Right atrium auricular region (tissue), 2 donors: ENCODE data around the gene PRDM15. TPM values are rescaled to one million over a fixed set of nuclear protein-coding genes. Genes with fewer than 3 reads are reported as not detected.

Source experiments
- DNase-seq: peaks from one replicate; pipeline ENCODE4 v3.0.0-alpha.2; 2019; ENCODE audit warnings: low spot score
- H3K27ac ChIP-seq, 2 donors: fragments of 200-600 bp; sonication (generic); 1 replicate in 1 of 2; 2 replicates in 1 of 2; pipeline ENCODE4 v1.5.1; 2016 to 2019
- H3K27me3 ChIP-seq, 2 donors: fragments of 200-600 bp; sonication (generic); one replicate each; pipeline versions ENCODE4 v1.5.1 to v1.6.0; 2017 to 2019
- H3K36me3 ChIP-seq: fragments of 200-600 bp; sonication (generic); one replicate; pipeline ENCODE4 v1.5.1; 2016
- H3K4me1 ChIP-seq, 2 donors: fragments of 200-600 bp; sonication (generic); one replicate each; pipeline versions ENCODE4 v1.5.1 to v1.6.0; 2017 to 2019
- H3K4me3 ChIP-seq, 2 donors: fragments of 200-600 bp; sonication (generic); 1 replicate in 1 of 2; 2 replicates in 1 of 2; pipeline ENCODE4 v1.5.1; 2017 to 2019; ENCODE audit warnings: mild to moderate bottlenecking in 1 of 2, moderate library complexity in 1 of 2
- H3K9me3 ChIP-seq, 2 donors: fragments of 200-600 bp; sonication (generic); one replicate each; pipeline ENCODE4 v1.5.1; 2019
- total RNA-seq, 2 donors: library from RNA; depleted of rRNA; stranded (reverse); fragments of >200 nt; gene quantifications; one replicate each; pipeline ENCODE4 v1.1.0, GENCODE V29; 2016
- TF ChIP-seq, protein P1 (sequence below), 2 donors: fragments of 200-600 bp; sonication (generic); IDR thresholded peaks; one replicate each; pipeline ENCODE4 v1.5.1; 2019; ENCODE audit warnings: antibody characterized with exemption in 2 of 2

The PRDM15 gene
- total RNA-seq, 2 donors from 2014 or later, result 2.6 to 4.2 TPM

DNA sequence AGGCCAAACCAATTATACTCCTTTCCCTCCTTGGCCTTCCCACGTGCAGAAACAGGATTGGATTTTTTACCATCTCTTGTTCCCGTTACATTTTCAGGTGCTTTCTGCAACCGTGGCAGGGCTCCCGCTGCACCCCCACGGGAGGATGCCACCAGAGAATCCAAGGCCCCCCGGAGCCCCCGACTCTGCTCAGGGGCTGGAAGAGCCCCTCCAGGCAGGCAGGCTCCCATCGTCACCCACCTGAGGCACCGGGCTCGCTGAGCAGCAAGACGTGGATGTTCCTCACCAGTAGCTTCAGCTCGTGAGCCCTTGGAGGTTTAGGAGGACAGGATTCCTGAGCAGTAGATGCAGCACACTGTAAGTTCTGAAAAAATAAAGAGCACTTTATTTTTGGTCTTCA, 35.2 kb upstream of the PRDM15 start:
- TF ChIP-seq, protein P1, sequence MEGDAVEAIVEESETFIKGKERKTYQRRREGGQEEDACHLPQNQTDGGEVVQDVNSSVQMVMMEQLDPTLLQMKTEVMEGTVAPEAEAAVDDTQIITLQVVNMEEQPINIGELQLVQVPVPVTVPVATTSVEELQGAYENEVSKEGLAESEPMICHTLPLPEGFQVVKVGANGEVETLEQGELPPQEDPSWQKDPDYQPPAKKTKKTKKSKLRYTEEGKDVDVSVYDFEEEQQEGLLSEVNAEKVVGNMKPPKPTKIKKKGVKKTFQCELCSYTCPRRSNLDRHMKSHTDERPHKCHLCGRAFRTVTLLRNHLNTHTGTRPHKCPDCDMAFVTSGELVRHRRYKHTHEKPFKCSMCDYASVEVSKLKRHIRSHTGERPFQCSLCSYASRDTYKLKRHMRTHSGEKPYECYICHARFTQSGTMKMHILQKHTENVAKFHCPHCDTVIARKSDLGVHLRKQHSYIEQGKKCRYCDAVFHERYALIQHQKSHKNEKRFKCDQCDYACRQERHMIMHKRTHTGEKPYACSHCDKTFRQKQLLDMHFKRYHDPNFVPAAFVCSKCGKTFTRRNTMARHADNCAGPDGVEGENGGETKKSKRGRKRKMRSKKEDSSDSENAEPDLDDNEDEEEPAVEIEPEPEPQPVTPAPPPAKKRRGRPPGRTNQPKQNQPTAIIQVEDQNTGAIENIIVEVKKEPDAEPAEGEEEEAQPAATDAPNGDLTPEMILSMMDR (IDR thresholded peaks at IDR 0.05), result no peak
- H3K4me3 ChIP-seq, result no peak overlapping the region
- peaks cover 28% of the 10 kb centered on the region for H3K36me3 ChIP-seq
- no peaks in the 10 kb centered on the region for H3K27me3 ChIP-seq
- no peak overlapping the region for H3K27ac ChIP-seq
- H3K9me3 ChIP-seq, result no peaks in the 10 kb centered on the region
- H3K4me1 ChIP-seq, result no peaks in the 10 kb centered on the region
- DNase-seq, result no peak

DNA sequence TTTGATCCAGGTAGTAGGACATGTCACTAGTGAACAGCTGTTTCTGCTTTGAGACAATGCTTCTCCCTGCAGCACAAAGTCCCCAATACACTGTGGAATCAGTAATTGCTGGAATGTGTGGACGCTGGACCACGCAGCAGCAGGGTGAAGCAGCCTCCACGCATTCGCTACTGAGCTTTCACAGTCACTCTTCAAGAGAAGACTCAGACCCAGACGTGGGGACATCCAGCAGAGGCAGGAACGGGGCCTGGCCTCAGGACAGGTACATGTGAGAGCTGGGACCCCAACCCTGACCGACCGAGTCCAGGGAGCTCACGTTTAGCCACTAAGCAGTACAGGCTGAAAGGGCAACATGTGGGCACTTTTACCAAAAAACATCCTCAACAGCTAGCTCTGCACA, 34.1 kb upstream of the PRDM15 start:
- TF ChIP-seq, protein P1 (IDR thresholded peaks at IDR 0.05), result no peak
- peaks cover 32% of the 10 kb centered on the region for H3K36me3 ChIP-seq
- H3K4me1 ChIP-seq, result no peaks in the 10 kb centered on the region

DNA sequence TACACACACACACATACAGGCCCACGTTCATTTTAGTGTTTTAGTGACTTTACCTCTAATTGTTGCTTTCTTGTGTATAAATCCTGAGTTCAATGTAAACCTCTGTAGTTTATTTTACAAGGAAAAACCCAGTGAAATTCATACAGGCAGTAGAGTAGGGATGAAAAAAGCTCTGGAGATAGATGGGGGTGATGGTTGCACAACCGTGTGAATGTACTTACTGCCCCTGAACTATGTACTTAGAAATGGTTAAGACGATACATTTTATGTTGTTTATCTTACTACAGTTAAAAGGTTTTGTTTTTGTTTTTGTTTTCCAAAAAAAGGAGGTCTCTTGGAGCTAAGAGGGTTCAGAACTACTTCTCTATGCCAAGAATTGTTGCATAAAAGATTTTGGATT, 29.7 kb upstream of the PRDM15 start:
- no peaks in the 10 kb centered on the region for H3K4me1 ChIP-seq
- TF ChIP-seq, protein P1 (IDR thresholded peaks at IDR 0.05), result no peak
- no peak overlapping the region for H3K27ac ChIP-seq
- no peaks in the 10 kb centered on the region for H3K27me3 ChIP-seq
- H3K9me3 ChIP-seq, result no peaks in the 10 kb centered on the region
- peaks cover 41% of the 10 kb centered on the region for H3K36me3 ChIP-seq
- DNase-seq, result no peak
- no peak overlapping the region for H3K4me3 ChIP-seq

More for the DNA sequence above, 34.1 kb upstream of the PRDM15 start:
- no peaks in the 10 kb centered on the region for H3K9me3 ChIP-seq
- H3K27me3 ChIP-seq, result no peaks in the 10 kb centered on the region
- no peak for DNase-seq
- no peak overlapping the region for H3K4me3 ChIP-seq
- H3K27ac ChIP-seq, result no peak overlapping the region

DNA sequence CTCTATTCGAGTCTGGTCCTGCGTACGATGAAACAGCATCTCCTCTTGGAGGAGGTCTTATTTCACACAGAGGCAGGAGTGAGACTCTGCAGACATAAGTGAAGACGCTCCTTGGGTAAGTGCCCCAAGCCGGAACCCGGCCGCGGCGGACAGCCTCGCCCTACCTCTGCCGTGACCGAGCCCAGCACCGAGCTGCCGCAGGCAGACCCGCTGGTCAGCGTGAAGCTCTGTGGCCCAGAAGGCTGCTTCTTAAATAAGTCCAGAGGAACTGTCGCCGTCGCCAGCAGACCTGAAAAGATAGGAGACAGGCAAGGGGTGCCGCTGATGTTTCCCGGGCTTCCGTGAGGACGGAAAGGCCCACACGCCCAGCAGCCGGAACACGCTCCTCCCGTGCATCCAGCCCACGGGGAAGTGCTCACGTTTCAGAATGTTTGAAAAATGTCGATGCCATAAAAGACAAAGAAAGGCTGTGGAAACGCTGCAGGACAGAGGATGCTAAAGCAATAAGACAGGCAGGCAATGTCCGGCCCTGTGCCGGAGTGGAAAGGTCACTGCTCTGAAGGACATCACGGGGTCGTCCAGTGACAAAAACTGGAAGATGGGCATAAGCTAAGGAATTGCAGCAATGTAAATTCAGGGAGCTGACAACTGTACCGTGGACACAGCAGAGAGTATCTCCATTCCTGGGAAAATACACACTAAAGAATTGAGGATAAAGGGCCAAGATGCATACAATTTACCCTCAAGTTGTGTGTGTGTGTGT, 28.5 kb upstream of the PRDM15 start:
- TF ChIP-seq, protein P1 (IDR thresholded peaks at IDR 0.05), result no peak
- H3K4me1 ChIP-seq, result no peaks in the 10 kb centered on the region
- H3K4me3 ChIP-seq, result no peak overlapping the region
- peaks cover 41% of the 10 kb centered on the region for H3K36me3 ChIP-seq
- no peaks in the 10 kb centered on the region for H3K27me3 ChIP-seq
- no peak for DNase-seq
- H3K27ac ChIP-seq, result no peak overlapping the region
- H3K9me3 ChIP-seq, result no peaks in the 10 kb centered on the region

DNA sequence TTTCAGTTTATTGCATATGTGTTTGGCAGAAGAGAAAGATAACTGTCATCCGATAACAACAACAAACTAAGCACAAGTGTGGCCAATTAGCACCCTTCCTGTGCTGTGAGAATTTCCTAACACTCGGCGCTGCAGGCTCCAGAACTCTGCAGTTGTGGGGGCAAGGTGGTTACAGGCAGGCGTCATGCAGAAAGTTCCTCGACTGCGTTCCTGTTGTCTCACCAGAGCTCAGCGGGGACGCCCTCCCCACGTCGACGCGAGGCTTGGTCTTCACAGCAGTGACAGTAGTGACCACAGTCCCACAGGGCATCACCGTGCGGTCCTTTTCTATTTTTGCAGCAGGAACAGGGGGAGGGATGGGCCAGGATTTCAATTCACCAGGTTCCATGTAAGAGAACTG, 27.6 kb upstream of the PRDM15 start:
- H3K4me1 ChIP-seq, result no peaks in the 10 kb centered on the region
- H3K27me3 ChIP-seq, result no peaks in the 10 kb centered on the region
- no peak for DNase-seq
- TF ChIP-seq, protein P1 (IDR thresholded peaks at IDR 0.05), result no peak
- peaks cover 37% of the 10 kb centered on the region for H3K36me3 ChIP-seq
- H3K4me3 ChIP-seq, result no peak overlapping the region
- H3K27ac ChIP-seq, result no peak overlapping the region
- no peaks in the 10 kb centered on the region for H3K9me3 ChIP-seq
